Measurements from ENCODE around the gene PCDHB9. TPM values are rescaled to one million over a fixed set of nuclear protein-coding genes. Genes with fewer than 3 reads are reported as not detected.
"Not testable (repeated sequence)": the region's sequence is repeated elsewhere in the genome, so short reads cannot be mapped to it uniquely, and the experiment has no call there.

PCDHB9 gene
- total and polyA plus RNA-seq, 2 of the 8 experiments (the other 6 are each of a cell fraction or from before 2014, with no cell fraction given) = 0.68 to 1.6 TPM

GRCh38 chr5:141201126-141201525 is 14.2 kb downstream of the PCDHB9 start:
- H2BK15ac ChIP-seq (ENCODE audit: low read length); H3K9ac ChIP-seq (replicated peaks in 1 of 4; ENCODE audit: extremely low read depth in 1 of 4, low read depth in 3 of 4, low read length in 3 of 4); H2BK12ac ChIP-seq (ENCODE audit: low read depth, low read length); H4K8ac ChIP-seq (ENCODE audit: extremely low read depth, insufficient read depth, low read length); H3K23me2 ChIP-seq (ENCODE audit: low read depth, low read length); H3K14ac ChIP-seq (ENCODE audit: insufficient read length); H3K18ac ChIP-seq (ENCODE audit: extremely low read depth, low read length); H3K4me1 ChIP-seq (replicated peaks in 1 of 4; ENCODE audit: control insufficient read depth in 3 of 4, insufficient read depth in 4 of 4, low read length in 3 of 4); H3K56ac ChIP-seq (replicated peaks; ENCODE audit: insufficient read length, low read depth, low read length); DNase-seq (ENCODE audit: low read depth in 1 of 2, low spot score in 2 of 2); H3K4ac ChIP-seq (replicated peaks; ENCODE audit: insufficient read length, low read depth, low read length); H4K5ac ChIP-seq (ENCODE audit: insufficient read length, low read depth, low read length); H3K27me3 ChIP-seq (replicated peaks in 1 of 4; ENCODE audit: control insufficient read depth in 3 of 4, extremely low read depth in 1 of 4, insufficient read depth in 3 of 4, low read length in 3 of 4); H3K36me3 ChIP-seq (ENCODE audit: control insufficient read depth in 2 of 4, insufficient read depth in 4 of 4, low read length in 3 of 4); H3K79me1 ChIP-seq (ENCODE audit: low read depth, low read length); FAIRE-seq; H3K23ac ChIP-seq (ENCODE audit: insufficient read length); H3K9me3 ChIP-seq (ENCODE audit: insufficient read depth in 2 of 2, low read depth in 1 of 2, low read length in 1 of 2); H2BK20ac ChIP-seq (ENCODE audit: low read length); H3K4me2 ChIP-seq (ENCODE audit: insufficient read depth in 1 of 2, low read depth in 2 of 2, low read length in 2 of 2); H3K4me3 ChIP-seq (ENCODE audit: extremely low read depth in 1 of 4, insufficient read depth in 2 of 4, low read depth in 3 of 4, low read length in 4 of 4); H4K91ac ChIP-seq (replicated peaks; ENCODE audit: insufficient read length, low read length); H2BK5ac ChIP-seq (ENCODE audit: low read depth, low read length); POLR2A ChIA-PET (ENCODE audit: partially characterized antibody); H3K79me2 ChIP-seq (ENCODE audit: control insufficient read depth in 1 of 2, insufficient read depth in 2 of 2, low read length in 2 of 2); H3K27ac ChIP-seq (ENCODE audit: low read depth, low read length); H2AK5ac ChIP-seq (ENCODE audit: low read depth, low read length); H4K20me1 ChIP-seq (replicated peaks in 1 of 2; ENCODE audit: control insufficient read depth in 1 of 2, insufficient read depth in 2 of 2, low read length in 2 of 2); H2AFZ ChIP-seq (ENCODE audit: low read length); H2BK120ac ChIP-seq (replicated peaks; ENCODE audit: low read depth, low read length): not testable (repeated sequence)
- 95% methylated on average over 8 of the region's 38 CpGs; no CpG with 5 or more reads in 1 of the 2 experiments for WGBS, 2 experiments (ENCODE audit: extremely low coverage in 1 of 2, insufficient coverage in 1 of 2, insufficient read length in 1 of 2, insufficient replicate concordance in 2 of 2, low coverage in 1 of 2, low lambda C conversion rate in 2 of 2, missing lambda C conversion rate in 1 of 2)
- CTCF ChIA-PET (ENCODE audit: partially characterized antibody) = interaction anchor here (1.6 to 2.3 kb wide), 2 partner anchors 19 to 22 kb away, joined by 8 to 12 read pairs; partner anchors contain the start of genes PCDHB14 and PCDHB16

GRCh38 chr5:141201646-141202045 is 14.7 kb downstream of the PCDHB9 start:
- not testable (repeated sequence) for H2BK120ac ChIP-seq (replicated peaks; ENCODE audit: low read depth, low read length); H3K9ac ChIP-seq (replicated peaks in 1 of 4; ENCODE audit: extremely low read depth in 1 of 4, low read depth in 3 of 4, low read length in 3 of 4); H3K23me2 ChIP-seq (ENCODE audit: low read depth, low read length); H2BK5ac ChIP-seq (ENCODE audit: low read depth, low read length); H4K20me1 ChIP-seq (replicated peaks in 1 of 2; ENCODE audit: control insufficient read depth in 1 of 2, insufficient read depth in 2 of 2, low read length in 2 of 2); H3K27ac ChIP-seq (ENCODE audit: low read depth, low read length); H3K4ac ChIP-seq (replicated peaks; ENCODE audit: insufficient read length, low read depth, low read length); H3K14ac ChIP-seq (ENCODE audit: insufficient read length); H3K56ac ChIP-seq (replicated peaks; ENCODE audit: insufficient read length, low read depth, low read length); H3K4me3 ChIP-seq (ENCODE audit: extremely low read depth in 1 of 4, insufficient read depth in 2 of 4, low read depth in 3 of 4, low read length in 4 of 4); H3K9me3 ChIP-seq (ENCODE audit: insufficient read depth in 2 of 2, low read depth in 1 of 2, low read length in 1 of 2); FAIRE-seq; H2AK5ac ChIP-seq (ENCODE audit: low read depth, low read length); H4K5ac ChIP-seq (ENCODE audit: insufficient read length, low read depth, low read length); H3K36me3 ChIP-seq (ENCODE audit: control insufficient read depth in 2 of 4, insufficient read depth in 4 of 4, low read length in 3 of 4); H2AFZ ChIP-seq (ENCODE audit: low read length); H4K8ac ChIP-seq (ENCODE audit: extremely low read depth, insufficient read depth, low read length); H3K79me1 ChIP-seq (ENCODE audit: low read depth, low read length); H3K79me2 ChIP-seq (ENCODE audit: control insufficient read depth in 1 of 2, insufficient read depth in 2 of 2, low read length in 2 of 2); DNase-seq (ENCODE audit: low read depth in 1 of 2, low spot score in 2 of 2); H3K4me1 ChIP-seq (replicated peaks in 1 of 4; ENCODE audit: control insufficient read depth in 3 of 4, insufficient read depth in 4 of 4, low read length in 3 of 4); H3K23ac ChIP-seq (ENCODE audit: insufficient read length); H3K4me2 ChIP-seq (ENCODE audit: insufficient read depth in 1 of 2, low read depth in 2 of 2, low read length in 2 of 2); H2BK15ac ChIP-seq (ENCODE audit: low read length); H3K18ac ChIP-seq (ENCODE audit: extremely low read depth, low read length); H2BK20ac ChIP-seq (ENCODE audit: low read length); H3K27me3 ChIP-seq (replicated peaks in 1 of 4; ENCODE audit: control insufficient read depth in 3 of 4, extremely low read depth in 1 of 4, insufficient read depth in 3 of 4, low read length in 3 of 4); H2BK12ac ChIP-seq (ENCODE audit: low read depth, low read length); H4K91ac ChIP-seq (replicated peaks; ENCODE audit: insufficient read length, low read length)
- POLR2A ChIA-PET (ENCODE audit: partially characterized antibody) = interaction anchor here (0.6 kb wide), 1 partner anchor 279 kb away, joined by 3 read pairs; no protein-coding TSS in a partner anchor
- CTCF ChIA-PET (ENCODE audit: partially characterized antibody) = interaction anchor here (0.6 to 2.3 kb wide), 13 partner anchors 9 to 654 kb away, joined by 3 to 12 read pairs (median 4); partner anchors contain the start of genes PCDHB10, PCDHB14, PCDHB16 and PCDHB4
- WGBS, 2 experiments (ENCODE audit: extremely low coverage in 1 of 2, insufficient coverage in 1 of 2, insufficient read length in 1 of 2, insufficient replicate concordance in 2 of 2, low coverage in 1 of 2, low lambda C conversion rate in 2 of 2, missing lambda C conversion rate in 1 of 2) = 91% methylated on average over 11 of the region's 35 CpGs; no CpG with 5 or more reads in 1 of the 2 experiments
